Ammon's horn (tissue), 1 donor: ENCODE data around the gene USP8.

ENCODE experiments used
- DNase-seq: peaks from one replicate; pipeline ENCODE4 v3.0.0-alpha.2; 2016; ENCODE audit warnings: low spot score

USP8 gene

DNA sequence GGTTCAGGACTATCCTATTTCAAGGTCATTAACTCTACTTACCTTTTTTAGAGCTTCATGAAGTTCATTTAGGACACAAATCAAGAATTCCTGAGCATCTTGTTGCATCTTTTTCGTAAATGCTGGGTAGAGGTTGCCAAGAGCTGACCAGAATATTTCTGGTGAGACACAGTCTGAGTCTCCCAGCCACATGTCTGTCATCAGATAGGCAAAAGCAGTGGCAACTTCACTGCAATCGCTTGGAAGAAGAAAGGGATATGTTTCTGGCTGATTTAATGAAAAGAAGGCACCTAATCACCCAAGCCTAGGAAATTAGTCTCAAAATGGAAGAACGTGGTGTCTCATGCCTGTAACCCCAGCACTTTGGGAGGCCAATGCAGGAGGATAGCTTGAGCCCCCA, 119.4 kb downstream of the USP8 start:
- DNase-seq, result no peak

- DNase-seq, result no peak
These were observed 120.2 kb downstream of the USP8 start for GRCh38 chr15:50544368-50544767.

- no peak for DNase-seq
These were observed 122.4 kb downstream of the USP8 start, which contains the start of gene USP50 for GRCh38 chr15:50546566-50546965. TSS of gene USP50 (minus strand) at chr15:50546666. CDS start at chr15:50546525, 141 bp downstream.

DNA sequence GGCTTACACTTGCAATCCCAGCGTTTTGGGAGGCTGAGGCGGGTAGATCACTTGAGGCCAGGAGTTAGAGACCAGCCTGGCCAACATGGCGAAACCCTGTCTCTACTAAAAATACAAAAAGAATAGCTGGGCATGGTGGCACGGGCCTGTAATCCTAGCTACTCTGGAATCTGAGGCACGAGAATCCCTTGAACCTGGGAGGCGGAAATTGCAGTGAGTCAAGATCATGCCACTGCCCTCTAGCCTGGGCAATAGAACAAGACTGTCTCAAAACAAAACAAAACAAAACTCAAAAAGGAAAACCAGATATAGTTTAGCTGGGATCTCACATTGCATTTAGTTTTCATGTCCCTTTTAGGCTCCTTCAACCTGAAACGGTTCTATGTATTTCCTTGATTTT, 125.1 kb downstream of the USP8 start:
- DNase-seq, result no peak

GRCh38 chr15:50552238-50552637, 128.0 kb downstream of the USP8 start:
- DNase-seq, result no peak

- no peak for DNase-seq
These were observed 132.6 kb downstream of the USP8 start for GRCh38 chr15:50556642-50557371.

DNA sequence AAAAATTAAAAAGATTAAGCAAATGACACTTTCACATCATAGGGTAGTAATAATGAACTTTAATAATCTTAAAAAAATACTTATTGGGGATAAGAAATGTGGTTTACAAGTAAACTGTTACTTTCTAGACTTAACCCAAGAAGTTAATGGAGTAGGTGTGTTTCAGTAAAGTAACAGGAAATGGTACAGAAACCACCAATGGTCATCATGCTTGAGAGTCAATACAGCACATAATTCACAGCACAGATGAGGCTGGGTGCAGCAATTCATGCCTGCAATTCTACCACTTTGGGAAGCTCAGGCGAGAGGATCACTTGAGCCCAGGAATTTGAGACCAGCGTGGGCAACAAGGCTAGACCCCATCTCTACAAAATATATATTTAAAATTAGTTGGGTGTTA, 133.8 kb downstream of the USP8 start:
- no peak for DNase-seq

DNA sequence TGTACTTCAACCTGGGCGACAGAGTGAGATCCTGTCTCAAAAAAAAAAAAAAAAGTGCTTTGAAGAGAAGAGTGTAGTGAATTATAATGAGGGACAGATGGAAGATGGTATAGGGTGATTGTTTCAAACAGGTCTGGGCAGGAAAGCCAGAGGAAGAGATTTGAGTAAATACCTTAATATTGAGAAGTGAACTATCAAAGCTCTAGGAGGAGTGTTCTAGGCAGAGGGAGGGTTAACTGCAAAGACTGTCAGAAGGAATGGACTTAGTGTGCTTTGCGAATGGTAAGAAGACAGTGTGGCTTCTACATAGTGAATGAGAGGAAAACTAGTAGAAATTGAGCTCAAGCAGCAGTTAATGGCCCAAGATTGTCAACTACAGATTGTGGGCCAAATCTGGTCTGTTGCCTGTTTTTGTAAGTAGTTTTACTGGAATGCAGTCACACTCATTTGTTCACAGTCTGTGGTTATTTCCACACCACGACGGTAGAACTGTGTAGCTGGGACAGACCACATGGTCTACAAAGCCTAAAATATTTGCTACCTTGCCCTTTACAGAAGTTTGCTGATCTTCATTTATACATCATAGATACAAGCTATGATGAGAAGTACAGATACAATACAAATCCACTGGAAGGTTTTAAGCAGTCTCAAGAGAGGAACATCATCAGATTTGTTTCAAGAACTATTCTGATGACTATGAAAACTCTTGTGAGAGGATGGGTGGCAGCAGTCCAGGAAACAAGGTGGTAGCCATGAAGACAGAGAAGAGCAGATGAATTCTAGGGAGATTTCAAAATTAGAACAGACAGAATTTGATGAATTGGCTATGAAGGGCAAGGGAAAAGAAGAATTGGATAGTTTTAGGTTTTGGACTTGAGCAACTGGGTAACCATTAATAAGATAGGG, 138.8 kb downstream of the USP8 start:
- DNase-seq, result no peak

DNA sequence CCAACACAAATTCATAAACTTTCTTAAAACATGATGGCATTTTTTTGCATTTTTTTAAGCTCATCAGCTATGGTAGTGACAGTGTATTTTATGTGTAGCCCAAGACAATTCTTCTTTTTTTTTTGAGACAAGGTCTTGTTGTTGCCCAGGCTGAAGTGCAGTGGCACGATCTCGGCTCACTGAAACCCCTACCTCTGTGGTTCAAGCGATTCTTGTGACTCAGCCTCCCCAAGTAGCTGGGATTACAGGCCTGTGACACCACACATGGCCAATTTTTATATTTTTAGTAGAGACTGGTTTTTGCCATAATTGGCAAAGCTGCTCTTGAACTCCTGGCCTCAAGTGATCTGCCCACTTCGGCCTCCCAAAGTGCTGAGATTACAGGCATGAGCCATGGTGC, 139.6 kb downstream of the USP8 start:
- no peak for DNase-seq
